ENCODE results near the gene AFF3.
A peak's percentile ranks its signal among the peaks of the same experiment; 100 is the strongest.

The AFF3 gene

DNA sequence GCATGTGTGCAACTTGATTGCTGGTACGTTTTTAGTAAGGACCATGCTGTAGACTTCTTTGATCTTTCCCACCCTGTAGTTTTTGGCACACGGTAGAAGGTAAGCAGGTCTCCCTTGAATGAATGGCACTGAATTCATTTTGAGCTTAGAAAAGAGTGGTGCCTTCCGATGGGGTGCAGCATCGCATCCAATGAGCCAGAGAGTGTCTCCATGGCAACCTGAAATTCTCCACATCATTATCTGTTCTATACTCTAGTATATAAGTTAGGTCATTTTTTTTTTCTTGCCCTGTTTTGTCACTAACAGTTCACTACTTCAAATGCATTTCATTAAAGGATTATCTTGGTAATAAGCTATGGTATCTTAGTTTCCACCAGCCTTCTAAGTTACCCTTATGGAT is 571.4 kb downstream of the AFF3 start:
- Histone ChIP-seq H3K27me3 (ENCODE audit: low read depth) (no peaks in the 10 kb centered on the region), H3K4me3 (no peak overlapping the region), H3K36me3 (replicated peaks) (no peaks in the 10 kb centered on the region), H3K4me1 (no peaks in the 10 kb centered on the region), H3K9me3 (no peaks in the 10 kb centered on the region)
- in situ Hi-C loops (cut with MboI; ENCODE audit: low sequenced_read_pairs) = no loop called here
- DNase-seq (ENCODE audit: low spot score in 2 of 2) = no peak

DNA sequence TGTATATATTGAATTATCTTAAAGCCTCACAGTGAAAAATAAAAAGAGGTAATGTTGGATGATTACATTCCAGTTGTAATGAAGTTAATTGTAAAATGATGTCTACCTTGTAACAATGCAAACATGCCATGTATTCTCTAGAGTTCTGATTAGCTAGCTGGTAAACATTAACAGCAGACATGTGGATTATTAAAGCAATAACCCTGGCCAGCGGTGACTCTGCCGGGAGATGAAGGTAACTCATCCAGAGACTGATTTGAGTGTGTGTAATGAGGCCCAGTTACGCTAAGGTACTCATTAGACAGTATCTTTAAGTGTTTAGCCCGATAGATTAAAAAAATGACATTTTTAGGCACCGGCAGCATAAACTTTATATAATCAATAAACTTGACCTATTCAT is 573.0 kb downstream of the AFF3 start:
- Histone ChIP-seq H3K4me3 (no peak overlapping the region), H3K36me3 (replicated peaks) (no peaks in the 10 kb centered on the region), H3K27me3 (ENCODE audit: low read depth) (no peaks in the 10 kb centered on the region), H3K9me3 (no peaks in the 10 kb centered on the region), H3K4me1 (no peaks in the 10 kb centered on the region)
- in situ Hi-C loops (cut with MboI; ENCODE audit: low sequenced_read_pairs) = no loop called here
- no peak for DNase-seq (ENCODE audit: low spot score in 2 of 2)

DNA sequence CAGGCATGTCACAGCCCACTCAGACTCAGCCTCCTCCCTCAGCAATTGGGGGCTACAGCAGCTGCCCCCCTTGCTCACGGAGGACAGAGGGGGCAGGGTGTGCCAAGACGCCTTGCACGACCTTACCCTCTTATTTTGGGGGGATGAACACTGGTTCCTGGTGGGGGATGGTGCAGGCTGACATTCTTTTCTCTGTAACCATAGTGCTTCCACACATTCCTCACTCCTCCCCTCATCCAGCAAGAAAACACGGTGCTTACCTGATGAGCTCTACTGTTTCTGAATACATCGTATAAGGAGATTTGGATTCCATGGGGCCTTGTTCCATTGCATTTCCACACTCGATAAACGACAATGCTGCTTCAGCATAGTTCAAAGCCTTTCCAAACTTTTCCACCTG is 577.2 kb downstream of the AFF3 start:
- Histone ChIP-seq H3K4me1 (peaks cover 3% of the 10 kb centered on the region; the same call in 1 of the 2 replicates), H3K4me3 (no peak overlapping the region), H3K36me3 (replicated peaks) (no peaks in the 10 kb centered on the region), H3K9me3 (no peaks in the 10 kb centered on the region), H3K27me3 (ENCODE audit: low read depth) (peaks cover 5% of the 10 kb centered on the region)
- DNase-seq (ENCODE audit: low spot score in 2 of 2) = no peak
- in situ Hi-C loops (cut with MboI; ENCODE audit: low sequenced_read_pairs) = no loop called here

DNA sequence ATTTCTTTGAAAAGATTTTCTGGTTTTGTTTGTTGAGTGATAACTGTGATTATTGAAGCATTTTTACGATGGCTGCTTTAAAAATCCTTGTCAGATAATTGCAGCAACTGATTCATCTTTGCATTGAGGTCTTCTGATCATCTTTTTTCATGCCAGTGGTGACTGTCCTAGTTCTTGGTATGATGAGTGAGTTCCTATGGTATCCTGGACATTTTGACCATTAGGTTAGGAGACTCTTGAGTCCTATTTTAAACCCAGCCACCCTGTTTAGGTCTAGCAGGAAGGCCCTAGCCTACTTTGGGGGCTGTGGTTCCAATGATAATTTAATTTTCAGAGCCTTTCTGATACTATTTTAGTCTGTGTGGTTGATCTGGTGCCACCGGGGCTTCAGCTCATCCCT is 579.9 kb downstream of the AFF3 start:
- in situ Hi-C loops (cut with MboI; ENCODE audit: low sequenced_read_pairs) = no loop called here
- no peaks in the 10 kb centered on the region for H3K36me3 ChIP-seq (replicated peaks)
- peaks cover 8% of the 10 kb centered on the region for H3K27me3 ChIP-seq (ENCODE audit: low read depth)
- no peak for DNase-seq (ENCODE audit: low spot score in 2 of 2)
- H3K4me3 ChIP-seq = no peak overlapping the region
- H3K9me3 ChIP-seq = no peaks in the 10 kb centered on the region
- peaks cover 3% of the 10 kb centered on the region; the same call in 1 of the 2 replicates for H3K4me1 ChIP-seq

GRCh38 chr2:99561804-99562203 is 580.6 kb downstream of the AFF3 start:
- peaks cover 8% of the 10 kb centered on the region for H3K27me3 ChIP-seq (ENCODE audit: low read depth)
- no peak for DNase-seq (ENCODE audit: low spot score in 2 of 2)
- in situ Hi-C loops (cut with MboI; ENCODE audit: low sequenced_read_pairs) = no loop called here
- H3K36me3 ChIP-seq (replicated peaks) = no peaks in the 10 kb centered on the region
- peaks cover 3% of the 10 kb centered on the region; the same call in 1 of the 2 replicates for H3K4me1 ChIP-seq
- H3K9me3 ChIP-seq = no peaks in the 10 kb centered on the region
- no peak overlapping the region for H3K4me3 ChIP-seq

GRCh38 chr2:99559075-99559662 is 583.2 kb downstream of the AFF3 start:
- in situ Hi-C loops (cut with MboI; ENCODE audit: low sequenced_read_pairs) = loop anchor here (5.0 kb wide), 1 partner anchor 693 kb away; no protein-coding TSS in a partner anchor
- DNase-seq (ENCODE audit: low spot score in 2 of 2) = peak; percentile 59 to 91

GRCh38 chr2:99555404-99555803 is 587.0 kb downstream of the AFF3 start:
- Histone ChIP-seq H3K4me1 (no peaks in the 10 kb centered on the region), H3K27me3 (ENCODE audit: low read depth) (peaks cover 7% of the 10 kb centered on the region; the same call in 1 of the 2 replicates), H3K9me3 (no peaks in the 10 kb centered on the region), H3K36me3 (replicated peaks) (no peaks in the 10 kb centered on the region), H3K4me3 (no peak overlapping the region)
- in situ Hi-C loops (cut with MboI; ENCODE audit: low sequenced_read_pairs) = loop anchor here (5.0 kb wide), 1 partner anchor 697 kb away; no protein-coding TSS in a partner anchor
- no peak for DNase-seq (ENCODE audit: low spot score in 2 of 2)

More at GRCh38 chr2:99559075-99559662, 583.2 kb downstream of the AFF3 start:
- Histone ChIP-seq H3K9me3 (no peaks in the 10 kb centered on the region), H3K27me3 (ENCODE audit: low read depth) (peaks cover 12% of the 10 kb centered on the region), H3K4me1 (peaks cover 3% of the 10 kb centered on the region; the same call in 1 of the 2 replicates), H3K36me3 (replicated peaks) (no peaks in the 10 kb centered on the region), H3K4me3 (no peak overlapping the region)

- Histone ChIP-seq H3K27me3 (ENCODE audit: low read depth) (0 out of 2 replicates have a peak, but pooled peaks cover 7% of the 10 kb centered on the region), H3K36me3 (replicated peaks) (no peaks in the 10 kb centered on the region), H3K4me3 (no peak overlapping the region), H3K9me3 (no peaks in the 10 kb centered on the region), H3K4me1 (no peaks in the 10 kb centered on the region)
- in situ Hi-C loops (cut with MboI; ENCODE audit: low sequenced_read_pairs) = loop anchor here (5.0 kb wide), 1 partner anchor 697 kb away; no protein-coding TSS in a partner anchor
- no peak for DNase-seq (ENCODE audit: low spot score in 2 of 2)
Observed at GRCh38 chr2:99554871-99555270, 587.5 kb downstream of the AFF3 start.

- Histone ChIP-seq H3K27me3 (ENCODE audit: low read depth) (0 out of 2 replicates have a peak, but pooled peaks cover 7% of the 10 kb centered on the region), H3K36me3 (replicated peaks) (no peaks in the 10 kb centered on the region), H3K4me3 (no peak overlapping the region), H3K9me3 (no peaks in the 10 kb centered on the region), H3K4me1 (no peaks in the 10 kb centered on the region)
- in situ Hi-C loops (cut with MboI; ENCODE audit: low sequenced_read_pairs) = no loop called here
- no peak for DNase-seq (ENCODE audit: low spot score in 2 of 2)
Observed at GRCh38 chr2:99554238-99554637, 588.2 kb downstream of the AFF3 start.

- Histone ChIP-seq H3K27me3 (ENCODE audit: low read depth) (0 out of 2 replicates have a peak, but pooled peaks cover 4% of the 10 kb centered on the region), H3K4me3 (no peak overlapping the region), H3K4me1 (no peaks in the 10 kb centered on the region), H3K9me3 (no peaks in the 10 kb centered on the region), H3K36me3 (replicated peaks) (no peaks in the 10 kb centered on the region)
- in situ Hi-C loops (cut with MboI; ENCODE audit: low sequenced_read_pairs) = no loop called here
- no peak for DNase-seq (ENCODE audit: low spot score in 2 of 2)
Observed at GRCh38 chr2:99552529-99552928, 589.9 kb downstream of the AFF3 start.

DNA sequence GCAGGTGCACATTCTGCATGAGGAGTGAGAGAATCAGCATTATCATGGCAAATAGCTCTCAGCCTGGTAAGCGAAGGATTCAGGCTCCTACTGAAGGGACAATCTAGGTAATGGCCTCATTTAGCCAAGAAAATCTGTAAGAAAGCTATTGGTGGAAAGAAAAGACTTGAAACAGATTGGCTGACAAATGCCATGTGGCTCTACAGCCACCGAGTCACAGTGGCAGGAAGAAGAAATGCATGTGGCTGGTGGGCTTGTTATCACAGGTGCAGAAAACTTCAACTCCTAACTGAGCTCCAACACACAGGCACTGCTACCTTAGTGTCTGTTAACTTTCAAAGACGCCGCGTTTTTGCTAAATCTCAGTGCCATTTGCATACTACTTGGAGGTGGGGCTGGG is 592.0 kb downstream of the AFF3 start:
- Histone ChIP-seq H3K36me3 (replicated peaks) (no peaks in the 10 kb centered on the region), H3K4me1 (no peaks in the 10 kb centered on the region), H3K27me3 (ENCODE audit: low read depth) (no peaks in the 10 kb centered on the region), H3K4me3 (no peak overlapping the region), H3K9me3 (no peaks in the 10 kb centered on the region)
- in situ Hi-C loops (cut with MboI; ENCODE audit: low sequenced_read_pairs) = no loop called here
- no peak for DNase-seq (ENCODE audit: low spot score in 2 of 2)

- Histone ChIP-seq H3K36me3 (replicated peaks) (no peaks in the 10 kb centered on the region), H3K4me1 (no peaks in the 10 kb centered on the region), H3K27me3 (ENCODE audit: low read depth) (peaks cover 11% of the 10 kb centered on the region; the same call in 1 of the 2 replicates), H3K4me3 (no peak overlapping the region), H3K9me3 (no peaks in the 10 kb centered on the region)
- DNase-seq (ENCODE audit: low spot score in 2 of 2) = peak in 1 of 2 experiments; percentile 15
- in situ Hi-C loops (cut with MboI; ENCODE audit: low sequenced_read_pairs) = no loop called here
Observed at GRCh38 chr2:99545604-99546003, 596.8 kb downstream of the AFF3 start.

DNA sequence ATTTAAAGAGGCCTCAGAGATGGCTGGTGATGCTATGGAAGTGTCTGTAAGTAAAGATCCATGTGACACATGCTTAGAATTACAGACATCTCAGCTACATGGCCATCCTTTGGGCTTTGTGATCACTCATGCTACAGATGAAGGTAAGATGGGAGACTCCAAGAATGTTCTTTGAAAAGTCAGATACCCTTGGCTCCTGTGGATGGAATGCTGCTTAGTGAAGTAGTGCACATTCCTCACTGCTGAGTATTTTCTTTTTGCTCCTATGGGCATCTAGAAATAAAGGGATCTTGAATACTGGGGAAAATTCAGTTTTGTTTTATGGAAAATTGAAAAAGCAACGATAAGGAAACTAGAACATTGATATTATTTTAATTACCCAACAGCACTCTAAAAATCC is 597.3 kb downstream of the AFF3 start:
- Histone ChIP-seq H3K4me1 (no peaks in the 10 kb centered on the region), H3K4me3 (no peak overlapping the region), H3K9me3 (no peaks in the 10 kb centered on the region), H3K36me3 (replicated peaks) (no peaks in the 10 kb centered on the region), H3K27me3 (ENCODE audit: low read depth) (peaks cover 13% of the 10 kb centered on the region; the same call in 1 of the 2 replicates)
- in situ Hi-C loops (cut with MboI; ENCODE audit: low sequenced_read_pairs) = no loop called here
- DNase-seq (ENCODE audit: low spot score in 2 of 2) = no peak

GRCh38 chr2:99544608-99545007 is 597.8 kb downstream of the AFF3 start:
- no peaks in the 10 kb centered on the region for H3K9me3 ChIP-seq
- peaks cover 13% of the 10 kb centered on the region; the same call in 1 of the 2 replicates for H3K27me3 ChIP-seq (ENCODE audit: low read depth)
- no peak for DNase-seq (ENCODE audit: low spot score in 2 of 2)
- no peaks in the 10 kb centered on the region for H3K4me1 ChIP-seq
- no peak overlapping the region for H3K4me3 ChIP-seq
- in situ Hi-C loops (cut with MboI; ENCODE audit: low sequenced_read_pairs) = no loop called here
- no peaks in the 10 kb centered on the region for H3K36me3 ChIP-seq (replicated peaks)

Measured in HAP-1 (cell line).